DMS153 (cell line): ENCODE data around the gene TSNAXIP1.

ENCODE experiments used
- DNase-seq: peaks from one replicate; lab custom pipeline; 2025; lab: John Stamatoyannopoulos, UW

The TSNAXIP1 gene

GRCh38 chr16:67806428-67807147, at the start of gene TSNAXIP1, which contains the start of gene RANBP10:
TSS of gene TSNAXIP1 (plus strand) at chr16:67806889. CDS start at chr16:67807150, 261 bp downstream.
TSS of gene RANBP10 (minus strand) at chr16:67806560. CDS start at chr16:67806536, 24 bp downstream.
- DNase-seq = peak; percentile 99

GRCh38 chr16:67758006-67758405, 48.7 kb upstream of the TSNAXIP1 start:
- DNase-seq = no peak

GRCh38 chr16:67758966-67759365, 47.7 kb upstream of the TSNAXIP1 start:
- no peak for DNase-seq

- DNase-seq = no peak
These were observed 46.3 kb upstream of the TSNAXIP1 start for GRCh38 chr16:67760206-67760955.

GRCh38 chr16:67760956-67761230, 45.8 kb upstream of the TSNAXIP1 start:
- DNase-seq = no peak

GRCh38 chr16:67761924-67762323, 44.8 kb upstream of the TSNAXIP1 start:
- DNase-seq = no peak

- no peak for DNase-seq
These were observed 44.3 kb upstream of the TSNAXIP1 start for GRCh38 chr16:67762385-67762784.

GRCh38 chr16:67763066-67763465, 43.6 kb upstream of the TSNAXIP1 start:
- no peak for DNase-seq

GRCh38 chr16:67764158-67764667, 42.5 kb upstream of the TSNAXIP1 start:
- DNase-seq = no peak

GRCh38 chr16:67766291-67766690, 40.4 kb upstream of the TSNAXIP1 start:
- DNase-seq = no peak

GRCh38 chr16:67767953-67768352, 38.7 kb upstream of the TSNAXIP1 start:
- DNase-seq = no peak

- no peak for DNase-seq
These were observed 36.2 kb upstream of the TSNAXIP1 start for GRCh38 chr16:67770346-67770991.

- no peak for DNase-seq
These were observed 33.6 kb upstream of the TSNAXIP1 start for GRCh38 chr16:67773099-67773498.

GRCh38 chr16:67773569-67774456, 32.9 kb upstream of the TSNAXIP1 start:
- DNase-seq = no peak

- no peak for DNase-seq
These were observed 32.2 kb upstream of the TSNAXIP1 start for GRCh38 chr16:67774457-67774853.

GRCh38 chr16:67775273-67775672, 31.4 kb upstream of the TSNAXIP1 start:
- DNase-seq = no peak

GRCh38 chr16:67779256-67780014, 27.3 kb upstream of the TSNAXIP1 start:
- no peak for DNase-seq

GRCh38 chr16:67780847-67781564, 25.7 kb upstream of the TSNAXIP1 start:
- no peak for DNase-seq

GRCh38 chr16:67781565-67781921, 25.1 kb upstream of the TSNAXIP1 start:
- DNase-seq = no peak

GRCh38 chr16:67782567-67783352, 23.9 kb upstream of the TSNAXIP1 start:
- no peak for DNase-seq
